GM12864 (cell line): Measurements from ENCODE around the gene GOPC.

Experiments
- DNase-seq: peaks from one replicate; pipeline ENCODE4 v3.0.0-alpha.2; 2011; ENCODE audit warnings: low read depth
- H3K4me3 ChIP-seq: 2 replicates; pipeline ENCODE4 v1.5.1; 2011; ENCODE audit warnings: mild to moderate bottlenecking, low read depth, low read length, control low read depth
- CTCF ChIP-seq: IDR thresholded peaks from 2 replicates; pipeline ENCODE4 v1.5.1; 2011; ENCODE audit warnings: low read depth, mild to moderate bottlenecking, moderate library complexity, low read length, control low read depth, inconsistent platforms; ENCODE audit errors: missing control alignments

Gene GOPC

GRCh38 chr6:117595099-117595923 lies 7.0 kb downstream of the GOPC start:
- no peak for TF ChIP-seq CTCF
- H3K4me3 ChIP-seq, result no peak overlapping the region
- no peak for DNase-seq

GRCh38 chr6:117592983-117593759 lies 9.1 kb downstream of the GOPC start:
- TF ChIP-seq CTCF, result no peak
- no peak for DNase-seq
- H3K4me3 ChIP-seq, result no peak overlapping the region

DNA sequence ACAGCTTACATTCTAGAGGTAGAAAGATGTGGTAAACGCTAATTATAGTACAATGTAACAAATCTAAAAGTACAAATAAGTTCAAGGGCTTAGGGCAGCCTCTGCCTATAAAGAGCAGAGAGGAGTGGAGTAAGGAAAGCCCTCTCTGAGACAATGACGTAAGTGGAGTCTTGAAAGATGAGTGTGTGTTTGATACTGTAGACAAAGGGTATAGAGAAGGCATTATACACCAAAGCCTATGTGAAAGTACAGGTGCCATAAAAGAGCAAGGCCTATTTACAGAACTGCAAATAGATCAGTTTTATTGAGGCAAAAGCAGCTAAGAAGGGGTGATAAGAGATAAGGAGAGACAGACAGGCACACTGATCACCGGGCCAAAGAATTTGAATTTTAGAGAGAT lies 10.9 kb downstream of the GOPC start:
- no peak overlapping the region for H3K4me3 ChIP-seq
- no peak for TF ChIP-seq CTCF
- DNase-seq, result no peak

DNA sequence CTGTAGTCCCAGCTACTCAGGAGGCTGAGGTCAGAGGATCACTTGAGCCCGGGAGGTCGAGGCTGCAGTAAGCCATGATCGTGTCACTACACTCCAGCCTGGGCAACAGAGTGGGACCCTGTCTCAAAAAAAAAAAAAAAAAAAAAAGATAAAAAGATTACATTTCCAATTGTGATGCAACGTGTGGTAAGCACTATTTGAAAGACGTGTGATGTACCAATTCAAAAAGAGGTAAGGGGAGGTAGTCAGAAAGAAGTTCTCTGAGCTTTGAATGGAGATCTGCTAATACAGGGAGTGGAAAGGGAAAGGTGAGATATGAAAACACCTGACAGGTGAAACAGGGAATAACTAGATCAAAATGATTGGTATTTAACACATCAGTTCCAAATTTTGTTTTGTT lies 11.9 kb downstream of the GOPC start:
- TF ChIP-seq CTCF, result no peak
- H3K4me3 ChIP-seq, result no peak overlapping the region
- DNase-seq, result no peak

GRCh38 chr6:117585647-117586046 lies 16.7 kb downstream of the GOPC start:
- H3K4me3 ChIP-seq, result no peak overlapping the region
- DNase-seq, result no peak
- no peak for TF ChIP-seq CTCF

DNA sequence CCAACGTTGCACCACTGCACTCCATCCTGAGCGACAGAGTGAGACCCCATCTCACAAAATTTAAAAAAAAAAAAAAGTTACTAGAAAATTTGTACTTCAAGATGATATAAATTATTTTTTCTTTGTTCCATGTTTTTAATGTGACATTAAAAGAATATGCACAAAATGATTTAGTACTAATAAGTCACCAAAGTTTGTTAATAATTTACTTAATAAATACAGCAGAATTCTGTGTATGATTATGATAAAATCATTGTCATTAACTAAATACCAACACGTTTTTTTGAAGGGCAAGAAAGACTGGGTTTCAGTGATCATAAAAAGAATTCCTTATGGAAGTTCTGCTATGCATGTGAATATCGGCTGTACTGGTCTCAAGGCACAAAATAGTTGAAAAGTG lies 28.1 kb downstream of the GOPC start:
- DNase-seq, result no peak
- H3K4me3 ChIP-seq, result no peak overlapping the region
- no peak for TF ChIP-seq CTCF
